Sciatic nerve (tissue), 2 donors: Measurements from ENCODE around the gene USF3. TPM values are rescaled to one million over a fixed set of nuclear protein-coding genes. Genes with fewer than 3 reads are reported as not detected.
A peak's percentile ranks its signal among the peaks of the same experiment; 100 is the strongest.

ENCODE experiments used
- ATAC-seq: fragments of 200-7000 bp; cut with Tn5 transposase; one replicate; pipeline ENCODE4 v1.9.1; 2020; ENCODE audit warnings: mild to moderate bottlenecking, moderate library complexity
- DNase-seq: peaks from one replicate; pipeline ENCODE4 v3.0.0-alpha.2; 2020; ENCODE audit warnings: low spot score
- intact Hi-C: fragments of 100-400 bp; cut with DNase I; formaldehyde crosslinking; loops from one replicate; pipeline ENCODE4 v1.14.2; 2022
- total RNA-seq: library from RNA; stranded (reverse); fragmentation: NEBNext Ultra II Directional; extraction: Animal tissue kit (Norgen Biotek cat#: 25700); gene quantifications from one replicate; pipeline ENCODE4 v1.2.1, GENCODE V29; 2021
- donor health status: DM: no; HTN: no; CAD: no.
- donor health status: DM: no; HTN: no; CAD: no.

USF3 gene
- total RNA-seq, 1 donor from 2014 or later, result 21.6 TPM

DNA sequence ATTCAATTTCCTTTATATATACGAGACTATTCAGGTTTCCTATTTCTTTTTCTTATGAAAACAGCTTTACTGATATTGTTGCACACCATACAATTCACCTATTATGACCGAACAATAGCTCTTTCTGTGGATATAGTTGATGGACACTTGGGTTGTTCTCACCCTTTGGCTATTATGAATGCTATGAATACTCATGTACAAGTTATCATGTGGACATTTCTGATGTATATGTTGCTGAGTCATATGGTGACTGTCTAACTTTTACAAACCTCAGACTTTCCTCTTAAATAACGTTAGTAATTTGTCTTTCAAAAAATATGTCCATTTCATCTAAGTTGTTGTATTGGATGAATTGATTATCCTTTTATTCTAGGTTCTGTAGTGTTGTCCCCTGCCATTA lies 15.7 kb upstream of the USF3 start:
- no peak for ATAC-seq
- intact Hi-C loops, result no loop called here
- DNase-seq, result no peak

DNA sequence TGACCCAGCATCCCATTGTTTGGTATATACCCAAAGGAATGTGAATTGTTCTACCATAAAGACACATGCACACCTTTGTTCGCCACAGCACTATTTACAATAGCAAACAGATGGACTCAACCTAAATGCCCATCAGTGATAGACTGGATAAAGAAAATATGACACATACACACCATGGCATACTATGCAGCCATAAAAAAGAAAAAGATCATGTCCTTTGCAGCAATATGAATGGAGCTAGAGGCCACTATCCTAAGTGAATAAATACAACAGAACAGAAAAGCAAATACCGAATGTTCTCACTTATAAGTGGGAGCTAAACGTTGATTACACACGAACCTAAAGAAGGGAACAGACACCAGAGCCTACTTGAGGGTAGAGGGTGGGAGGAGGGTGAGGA lies 11.4 kb upstream of the USF3 start:
- ATAC-seq (no peak), DNase-seq (no peak)
- intact Hi-C loops, result no loop called here

DNA sequence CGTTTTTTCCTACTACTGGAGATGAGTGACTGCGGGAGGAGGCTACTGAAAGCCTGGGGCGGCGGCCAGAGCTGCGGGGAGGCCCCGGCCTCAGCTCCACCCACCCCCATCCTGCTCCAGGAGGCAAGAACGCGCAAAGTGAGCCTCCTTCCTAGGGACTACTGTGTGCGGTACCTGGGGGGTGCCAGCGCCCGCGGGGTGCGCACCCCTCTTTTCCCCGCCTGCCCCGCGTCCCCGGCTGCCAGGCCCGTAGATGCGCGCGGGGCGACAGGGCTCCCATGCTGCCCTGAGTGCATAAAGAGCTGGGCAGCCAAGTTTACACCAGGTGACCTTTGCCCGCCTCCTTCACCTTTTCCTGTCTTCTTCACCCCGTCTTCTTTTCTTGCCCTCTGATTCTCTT lies 2.5 kb upstream of the USF3 start:
- DNase-seq (no peak), ATAC-seq (no peak)
- intact Hi-C loops, result no loop called here

DNA sequence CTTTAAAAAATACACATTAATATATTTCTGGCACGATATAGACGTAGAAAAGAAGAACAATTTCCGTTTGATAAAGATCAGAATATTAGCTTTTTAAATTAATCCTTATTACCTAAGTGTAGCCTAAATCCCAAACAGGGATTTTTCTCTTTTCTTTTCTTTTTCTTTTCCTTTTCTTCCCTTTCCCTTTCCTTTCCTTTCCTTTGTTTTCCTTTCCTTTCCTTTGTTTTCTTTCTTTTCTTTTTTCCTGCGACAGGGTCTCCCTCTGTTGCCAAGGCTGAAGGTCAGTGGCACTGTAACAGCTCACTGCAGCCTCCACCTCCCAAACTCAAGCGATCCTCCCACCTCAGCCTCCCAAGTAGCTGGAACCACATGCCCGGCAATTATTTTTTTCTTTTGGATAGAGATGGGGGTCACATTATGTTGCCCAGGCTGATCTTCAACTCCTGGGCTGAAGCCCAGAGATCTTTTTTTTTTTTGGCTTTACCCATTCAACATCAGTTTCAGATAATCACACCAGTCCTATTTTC lies 1.8 kb upstream of the USF3 start:
- DNase-seq (no peak), ATAC-seq (no peak)
- intact Hi-C loops, result no loop called here

DNA sequence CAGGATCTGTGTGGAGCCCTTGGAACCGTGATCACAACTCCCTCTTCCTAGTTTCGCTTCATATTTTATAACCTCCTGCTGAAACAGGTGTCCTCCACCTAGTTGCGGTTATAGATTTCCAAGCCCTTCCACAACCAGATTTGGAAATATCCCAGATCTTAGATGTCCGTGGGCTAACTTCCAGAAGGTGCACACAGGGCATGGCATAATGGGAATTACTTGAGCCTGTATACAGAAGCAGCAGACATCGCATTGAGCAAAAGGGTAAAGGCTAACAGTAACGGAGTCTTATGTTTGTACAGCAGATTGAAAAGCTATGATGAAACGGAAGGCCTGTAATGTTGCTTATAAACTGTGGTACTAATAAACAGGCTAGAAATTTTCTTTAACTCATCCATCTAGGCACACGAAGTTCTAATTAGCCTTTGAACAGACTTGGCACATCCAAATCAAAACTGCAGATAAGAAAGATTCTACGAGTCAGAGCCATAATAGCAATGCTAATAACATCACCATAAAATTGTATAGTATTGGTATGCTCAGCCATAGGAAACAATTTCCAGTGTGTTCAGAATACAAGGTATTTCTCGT lies 1.2 kb upstream of the USF3 start:
- peak; percentile 11 for ATAC-seq
- no peak for DNase-seq
- intact Hi-C loops, result no loop called here

DNA sequence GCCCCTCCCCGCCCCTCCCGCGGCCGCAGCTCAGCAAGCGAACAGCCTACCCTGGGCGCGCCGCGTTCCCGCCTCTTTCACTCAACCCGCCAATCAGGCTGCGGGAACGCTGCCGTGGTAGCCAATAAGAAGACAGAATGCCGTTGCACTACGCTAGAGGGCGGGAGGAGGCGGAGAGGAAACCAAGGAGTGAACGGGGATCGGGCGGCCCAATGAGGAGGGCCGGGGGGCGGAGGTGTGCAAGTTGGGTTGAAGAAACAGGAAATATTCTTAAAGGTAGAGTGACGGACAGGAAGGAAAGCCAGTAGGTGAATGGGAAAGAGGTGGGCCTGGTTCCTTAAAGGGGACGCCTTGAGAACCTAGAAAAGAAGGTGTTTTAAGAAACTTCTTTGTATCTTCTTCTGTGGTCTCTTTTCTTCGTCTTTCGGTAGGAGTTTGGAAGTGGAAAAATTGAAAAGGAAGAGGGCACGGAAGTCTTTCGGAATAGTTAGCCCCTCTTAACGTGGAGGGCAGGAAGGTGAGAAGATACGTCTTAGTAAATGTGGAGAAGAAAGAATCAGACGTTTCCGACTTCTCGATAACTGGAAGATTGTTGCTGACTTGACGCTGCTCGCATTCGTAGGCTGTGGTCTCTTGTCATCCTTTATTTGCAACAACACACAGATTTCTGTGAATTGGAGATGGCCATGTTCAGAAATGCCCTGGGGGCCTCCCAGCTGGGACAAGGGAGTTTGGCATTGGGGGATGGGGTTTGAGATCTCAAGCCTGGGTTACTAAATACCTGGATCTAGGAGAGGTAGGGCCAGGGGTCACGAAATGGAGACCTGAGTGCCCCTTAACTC lies 437 bp upstream of the USF3 start:
- intact Hi-C loops, result no loop called here
- peak; percentile 99 for DNase-seq
- ATAC-seq, result peak; percentile 99

DNA sequence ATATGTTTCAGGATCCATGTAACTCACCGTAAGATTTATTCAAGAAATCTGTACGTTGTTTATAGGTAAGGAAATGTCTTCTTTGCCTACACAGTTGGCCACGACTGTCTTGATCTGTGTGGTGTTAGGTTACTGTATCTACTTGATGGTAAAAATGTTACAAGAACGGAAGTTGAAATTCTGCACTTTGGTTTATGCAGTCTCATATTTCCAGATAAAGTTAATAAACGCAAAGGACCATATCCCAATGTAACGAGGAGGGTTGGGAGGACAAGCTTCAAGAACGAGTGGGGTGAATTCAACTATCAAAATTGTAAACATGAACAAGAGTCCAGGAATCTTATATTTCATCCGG lies 1.0 kb downstream of the USF3 start:
- ATAC-seq (no peak), DNase-seq (no peak)
- intact Hi-C loops, result no loop called here

DNA sequence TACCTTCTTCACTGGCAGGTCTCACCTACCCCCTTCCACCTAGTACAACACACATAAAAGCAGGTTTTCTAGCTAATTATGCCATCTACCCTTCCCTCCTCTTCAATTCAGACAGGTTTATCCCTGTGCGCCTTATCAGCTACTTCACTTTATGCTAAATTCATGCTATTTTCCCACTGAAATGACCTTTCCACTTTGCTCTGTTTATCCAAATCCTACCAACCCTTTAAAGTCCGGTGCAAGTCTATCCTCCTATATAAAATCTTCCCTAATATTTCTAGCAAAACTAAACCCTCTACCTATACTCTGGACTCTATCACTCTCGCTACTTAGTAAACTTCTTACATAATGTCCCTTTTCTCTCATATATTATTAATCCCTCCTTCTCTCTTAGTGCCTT lies 6.0 kb downstream of the USF3 start:
- no peak for ATAC-seq
- no peak for DNase-seq
- intact Hi-C loops, result no loop called here

DNA sequence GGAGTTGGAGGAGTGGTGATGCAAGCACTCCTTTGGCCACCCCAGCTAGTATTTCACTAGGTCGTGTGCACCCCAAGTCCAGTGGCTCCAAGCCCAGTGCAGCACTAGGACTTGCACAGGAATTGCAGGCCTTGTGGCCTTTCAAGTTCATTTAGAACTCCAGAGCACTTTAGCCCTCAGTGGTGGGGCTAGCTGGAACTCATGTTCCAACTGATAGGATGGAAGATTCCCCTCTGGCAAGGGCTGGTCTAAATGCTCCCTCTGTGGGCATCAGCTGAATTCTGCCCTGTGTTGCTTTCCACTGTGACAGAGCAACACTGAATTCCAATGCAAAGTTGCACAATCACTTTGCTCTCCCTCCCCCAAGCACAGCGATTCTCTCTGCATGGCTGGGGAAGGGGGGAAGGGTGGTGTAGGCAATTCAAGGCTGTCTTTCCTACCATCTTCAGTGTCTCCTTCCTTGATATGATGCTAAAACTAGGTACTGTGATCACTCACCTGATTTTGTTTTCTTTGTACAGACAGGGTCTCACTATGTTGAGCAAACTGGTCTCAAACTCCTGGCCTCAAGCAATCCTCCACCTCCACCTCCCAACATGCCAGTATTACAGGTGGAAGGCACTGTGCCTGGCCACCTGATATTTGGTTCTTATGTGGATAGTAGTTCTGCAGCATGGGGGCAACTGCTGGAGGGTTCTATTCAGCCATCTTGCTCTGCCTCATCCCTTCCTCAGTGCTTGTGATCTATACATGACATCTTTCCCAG lies 10.3 kb downstream of the USF3 start:
- ATAC-seq (peak; percentile 95), DNase-seq (no peak)
- intact Hi-C loops, result no loop called here

DNA sequence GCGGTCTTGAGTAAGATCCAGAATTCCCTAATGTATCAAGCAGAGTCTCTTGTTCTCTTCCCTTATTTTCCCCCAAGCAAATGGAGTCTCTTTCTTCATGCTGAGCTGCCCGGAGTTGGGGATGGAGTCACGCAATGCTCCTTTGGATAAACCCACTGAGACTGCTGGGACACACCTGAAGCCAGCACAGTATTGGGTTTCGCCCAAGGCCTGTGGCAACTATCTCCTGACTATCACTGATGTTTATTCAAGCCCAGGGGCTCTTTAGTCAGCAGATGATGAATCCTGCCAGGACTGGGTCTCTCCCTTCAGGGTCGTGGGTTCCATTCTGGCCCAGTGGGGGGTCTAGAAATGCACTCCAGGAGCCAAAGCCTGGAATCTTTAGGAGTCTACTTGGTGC lies 11.3 kb downstream of the USF3 start:
- ATAC-seq (no peak), DNase-seq (no peak)
- intact Hi-C loops, result no loop called here

DNA sequence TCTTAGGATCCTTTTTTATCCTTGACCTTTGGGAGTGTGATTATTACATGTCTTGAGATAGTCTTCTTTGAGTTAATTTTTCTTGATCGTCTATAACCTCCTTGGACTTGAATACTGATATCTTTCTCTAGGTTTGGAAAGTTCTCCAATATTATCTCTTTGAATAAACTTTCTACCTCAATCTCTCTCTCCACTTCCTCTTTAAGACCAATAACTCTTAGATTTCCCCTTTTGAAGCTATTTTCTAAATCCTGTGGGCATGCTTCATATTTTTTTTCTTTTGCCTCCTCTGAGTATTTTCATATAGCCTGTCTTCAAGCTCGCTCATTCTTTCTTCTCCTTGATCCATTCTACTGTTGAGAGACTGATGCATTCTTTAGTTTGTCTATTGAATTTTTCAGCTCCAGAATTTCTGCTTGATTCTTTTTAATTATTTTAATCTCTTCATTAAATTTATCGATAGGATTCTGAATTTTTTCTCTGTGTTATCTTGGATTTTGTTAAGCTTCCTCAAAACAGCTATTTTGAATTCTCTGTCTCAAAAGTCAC lies 12.1 kb downstream of the USF3 start:
- intact Hi-C loops, result no loop called here
- no peak for ATAC-seq
- no peak for DNase-seq

DNA sequence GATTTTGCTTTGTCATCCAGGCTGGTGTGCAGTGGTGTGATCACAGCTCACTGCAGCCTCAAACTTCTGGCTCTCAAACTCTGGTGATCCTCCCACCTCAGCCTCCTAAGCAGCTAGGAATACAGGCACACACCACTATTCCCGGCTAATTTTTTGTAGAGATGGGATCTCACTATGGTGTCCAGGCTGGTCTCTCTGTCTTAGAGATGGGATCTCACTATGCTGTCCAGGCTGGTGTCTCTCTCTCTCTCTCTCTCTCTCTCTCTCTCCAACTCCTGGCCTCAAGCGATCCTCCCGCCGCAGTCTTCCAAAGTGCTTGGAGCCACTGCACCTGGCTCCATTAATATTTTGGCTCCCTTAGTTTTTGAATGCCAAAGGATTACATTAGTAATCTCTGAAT lies 17.7 kb downstream of the USF3 start:
- ATAC-seq (no peak), DNase-seq (no peak)
- intact Hi-C loops, result no loop called here

DNA sequence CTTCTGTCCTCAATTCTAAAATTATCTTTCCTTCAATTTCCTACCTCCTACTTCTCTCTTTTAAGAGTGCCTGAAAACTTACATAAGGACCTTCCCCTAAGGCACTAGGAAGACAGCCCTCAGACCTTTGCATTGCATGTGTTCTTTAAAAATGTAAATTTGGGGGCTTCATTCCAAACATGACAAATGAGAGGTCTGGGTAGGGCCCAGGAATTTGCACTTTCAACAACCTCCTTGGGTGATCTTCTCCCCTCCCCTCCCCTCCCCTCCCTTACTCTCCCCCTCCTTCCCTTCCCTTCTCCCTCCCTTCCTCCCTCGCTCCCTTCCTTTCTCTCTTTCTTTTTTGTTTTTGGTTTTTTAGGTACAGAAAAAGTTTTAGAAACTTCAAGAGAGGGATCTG lies 18.7 kb downstream of the USF3 start:
- intact Hi-C loops, result no loop called here
- no peak for ATAC-seq
- DNase-seq, result no peak

DNA sequence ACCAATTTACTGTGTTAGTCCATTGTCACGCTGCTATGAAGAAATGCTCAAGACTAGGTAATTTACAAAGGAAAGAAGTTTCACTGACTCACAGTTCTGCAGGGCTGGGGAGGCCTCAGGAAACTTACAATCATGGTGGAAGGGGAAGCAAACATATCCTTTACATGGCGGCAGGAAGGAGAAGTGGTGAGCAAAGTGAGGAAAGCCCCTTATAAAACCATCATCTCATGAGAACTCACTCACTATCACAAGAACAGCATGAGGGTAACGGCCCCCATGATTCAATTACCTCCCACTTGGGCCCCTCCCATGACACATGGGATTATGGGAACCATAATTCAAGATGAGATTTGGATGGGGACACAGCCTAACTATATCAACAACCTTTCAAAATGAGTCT lies 20.2 kb downstream of the USF3 start:
- intact Hi-C loops, result no loop called here
- ATAC-seq, result no peak

DNA sequence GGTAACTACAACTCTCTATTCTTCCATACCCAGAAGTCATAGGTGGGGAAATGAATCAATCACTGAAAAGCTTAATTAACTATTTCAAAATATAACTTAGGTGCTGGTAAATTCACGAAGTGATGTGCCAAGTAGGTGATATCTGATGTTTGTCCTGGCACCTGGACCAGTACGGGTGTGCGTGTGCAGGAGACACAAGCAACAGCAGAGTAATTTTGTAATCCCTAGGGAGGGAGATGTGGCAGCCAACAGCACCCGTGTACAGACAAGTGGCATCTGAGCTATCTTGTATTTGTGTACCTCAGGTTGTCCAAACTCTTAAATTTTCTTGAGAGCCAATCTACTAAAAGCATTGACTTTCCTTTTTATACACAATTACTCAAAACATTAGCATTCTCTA lies 22.8 kb downstream of the USF3 start:
- ATAC-seq (no peak), DNase-seq (no peak)
- intact Hi-C loops, result no loop called here

More for the DNA sequence above, 20.2 kb downstream of the USF3 start:
- no peak for DNase-seq

DNA sequence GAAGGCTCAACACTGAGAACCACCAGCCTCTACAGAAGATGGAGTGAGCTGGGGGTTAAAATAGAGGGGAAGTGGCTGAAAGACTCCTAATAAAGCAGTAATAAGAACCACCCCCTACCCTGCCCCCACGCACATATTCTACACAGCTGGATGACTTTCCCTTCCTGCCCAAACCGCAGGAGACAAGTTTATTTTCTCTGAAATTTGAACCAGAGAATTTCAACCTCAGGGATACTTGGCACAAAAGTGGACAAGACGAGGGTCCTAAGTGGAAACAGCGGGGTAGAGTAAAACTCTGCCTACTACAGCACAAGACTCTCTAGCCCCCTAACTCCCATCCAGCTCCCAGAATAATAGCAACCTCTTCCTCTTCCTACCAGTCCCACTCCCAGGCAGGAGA lies 28.4 kb downstream of the USF3 start:
- DNase-seq, result no peak
- ATAC-seq, result peak; percentile 44
- intact Hi-C loops, result no loop called here

DNA sequence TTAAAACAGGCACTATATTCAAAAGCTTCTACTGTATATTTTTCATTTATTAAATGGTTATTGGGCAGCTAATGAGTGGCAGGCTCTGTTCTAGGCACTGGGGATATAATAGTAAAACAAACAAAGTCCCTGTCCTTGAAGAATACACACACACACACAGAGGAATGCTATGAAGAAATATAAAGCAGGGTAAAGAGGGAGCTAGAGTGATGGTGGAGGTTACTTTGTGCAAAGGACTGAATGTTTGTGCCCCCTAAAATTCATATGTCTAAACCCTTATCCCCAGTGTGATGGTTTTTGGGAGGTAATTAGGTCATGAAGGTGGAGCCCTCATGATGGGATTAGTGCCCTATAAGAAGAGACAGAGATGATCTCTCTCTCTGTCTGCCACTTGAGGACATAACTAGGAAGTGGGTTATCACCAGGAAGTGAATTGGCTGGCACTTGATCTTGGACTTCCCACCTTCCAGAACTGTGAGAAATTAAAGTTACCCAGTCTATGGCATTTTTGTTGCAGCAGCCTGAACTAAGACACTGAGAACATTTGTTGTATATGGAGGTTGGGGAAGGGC lies 31.8 kb downstream of the USF3 start:
- DNase-seq (no peak), ATAC-seq (no peak)
- intact Hi-C loops, result no loop called here

DNA sequence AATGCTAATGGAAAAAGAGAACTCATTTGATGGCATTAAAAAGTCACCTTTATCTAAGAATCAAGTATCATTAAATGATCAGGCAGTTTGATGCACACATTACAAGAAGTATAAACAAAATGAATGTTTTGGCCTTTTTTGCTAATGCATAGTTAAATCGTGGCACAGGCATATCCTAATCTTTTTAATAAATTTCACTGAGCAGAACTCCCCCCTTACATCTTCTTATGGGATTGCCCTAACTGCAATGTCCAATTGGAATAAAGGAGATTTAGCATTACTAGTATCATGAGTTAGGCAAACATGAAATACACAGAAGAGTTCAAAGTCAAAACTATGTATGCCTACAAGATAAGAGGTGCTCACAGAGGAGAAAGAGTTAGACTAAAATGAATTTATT lies 32.7 kb downstream of the USF3 start:
- DNase-seq, result no peak
- intact Hi-C loops, result no loop called here
- ATAC-seq, result no peak

DNA sequence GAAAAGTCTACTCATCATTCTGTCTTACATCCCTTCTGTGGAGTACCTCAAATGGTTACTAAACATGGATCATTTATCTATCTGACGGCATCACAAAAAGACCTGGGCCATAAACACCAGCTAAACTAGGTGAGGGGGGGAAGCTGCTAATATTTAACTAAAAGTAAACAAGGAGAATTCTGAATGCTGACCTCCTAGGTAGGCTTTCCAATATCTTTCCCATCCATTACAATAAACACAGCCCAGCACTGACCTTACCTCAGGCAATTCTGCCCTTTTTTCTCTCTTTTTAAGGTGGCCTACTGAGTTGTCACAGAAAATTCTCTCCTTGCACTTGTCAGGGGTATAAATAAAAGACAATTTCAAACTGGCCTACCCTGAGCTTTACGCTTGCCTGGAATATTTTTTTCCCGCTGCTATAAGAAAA lies 33.1 kb downstream of the USF3 start:
- no peak for ATAC-seq
- intact Hi-C loops, result no loop called here
- DNase-seq, result no peak
